H9 (cell line): ENCODE measurements around the gene PHLDA3. TPM values are rescaled to one million over a fixed set of nuclear protein-coding genes. Genes with fewer than 3 reads are reported as not detected.
A peak's percentile ranks its signal among the peaks of the same experiment; 100 is the strongest.

Source experiments
- DNase-seq: peaks from one replicate; pipeline ENCODE4 v3.0.0-alpha.2; 2017
- H2AFZ ChIP-seq: one replicate; pipeline ENCODE4 v1.6.1; 2013; ENCODE audit warnings: mild to moderate bottlenecking, low read length, control low read depth, moderate library complexity
- H2AK5ac ChIP-seq: 2 replicates; pipeline ENCODE4 v1.6.1; 2013; ENCODE audit warnings: low read length, control low read depth, mixed read lengths; ENCODE audit not compliant: insufficient read length
- H2BK120ac ChIP-seq: one replicate; pipeline ENCODE4 v1.6.1; 2013; ENCODE audit warnings: low read depth, mild to moderate bottlenecking, low read length, control low read depth, inconsistent platforms; ENCODE audit not compliant: poor library complexity, severe bottlenecking
- H2BK12ac ChIP-seq: 2 replicates; pipeline ENCODE4 v1.6.1; 2013; ENCODE audit warnings: low read length, control low read depth, mixed read lengths, low read depth; ENCODE audit not compliant: insufficient read length
- H2BK15ac ChIP-seq: 2 replicates; pipeline ENCODE4 v1.6.1; 2013; ENCODE audit warnings: low read depth, low read length, control low read depth
- H2BK20ac ChIP-seq: one replicate; pipeline ENCODE4 v1.6.1; 2013; ENCODE audit warnings: low read depth, mild to moderate bottlenecking, low read length, control low read depth, inconsistent platforms; ENCODE audit not compliant: poor library complexity, severe bottlenecking
- H2BK5ac ChIP-seq: 2 replicates; pipeline ENCODE4 v1.6.1; 2013; ENCODE audit warnings: low read length, control low read depth, mixed read lengths; ENCODE audit not compliant: insufficient read length
- H3K14ac ChIP-seq: 2 replicates; pipeline ENCODE4 v1.6.1; 2013; ENCODE audit warnings: low read length, control low read depth; ENCODE audit not compliant: insufficient read depth
- H3K18ac ChIP-seq: 2 replicates; pipeline ENCODE4 v1.6.1; 2013; ENCODE audit warnings: low read depth, mild to moderate bottlenecking, mixed read lengths, low read length, control low read depth; ENCODE audit not compliant: insufficient read length
- H3K23ac ChIP-seq: 2 replicates; pipeline ENCODE4 v1.6.1; 2013; ENCODE audit warnings: low read length, control low read depth, mixed read lengths, low read depth; ENCODE audit not compliant: insufficient read length
- H3K23me2 ChIP-seq: 2 replicates; pipeline ENCODE4 v1.6.1; 2013; ENCODE audit warnings: low read depth, mild to moderate bottlenecking, mixed read lengths, low read length, control low read depth; ENCODE audit not compliant: insufficient read length, poor library complexity, severe bottlenecking
- H3K27ac ChIP-seq: 2 replicates; pipeline ENCODE4 v1.5.1; 2013; ENCODE audit warnings: low read length, control low read depth, mixed read lengths, low read depth; ENCODE audit not compliant: insufficient read length
- H3K27me3 ChIP-seq: 2 replicates; pipeline ENCODE4 v1.6.1; 2013; ENCODE audit warnings: low read length, control low read depth, inconsistent platforms; ENCODE audit not compliant: insufficient read depth
- H3K4ac ChIP-seq: 2 replicates; pipeline ENCODE4 v1.6.1; 2013; ENCODE audit warnings: low read depth, mild to moderate bottlenecking, control low read depth, inconsistent platforms, low read length, moderate library complexity
- H3K4me1 ChIP-seq: 2 replicates; pipeline ENCODE4 v1.6.1; 2013; ENCODE audit warnings: low read length, control low read depth, inconsistent platforms; ENCODE audit not compliant: insufficient read depth
- H3K4me2 ChIP-seq: 2 replicates; pipeline ENCODE4 v1.6.1; 2013; ENCODE audit warnings: low read length, control low read depth, mixed read lengths; ENCODE audit not compliant: insufficient read length, insufficient read depth
- H3K56ac ChIP-seq: 2 replicates; pipeline ENCODE4 v1.6.1; 2013; ENCODE audit warnings: low read depth, mild to moderate bottlenecking, mixed read lengths, low read length, control low read depth; ENCODE audit not compliant: insufficient read length
- H3K79me1 ChIP-seq: 2 replicates; pipeline ENCODE4 v1.6.1; 2013; ENCODE audit warnings: low read depth, mild to moderate bottlenecking, moderate library complexity, low read length, control low read depth, inconsistent platforms; ENCODE audit not compliant: insufficient read depth, poor library complexity, severe bottlenecking
- H3K79me2 ChIP-seq: 2 replicates; pipeline ENCODE4 v1.6.1; 2013; ENCODE audit warnings: low read length, control low read depth, inconsistent platforms; ENCODE audit not compliant: insufficient read depth
- H3K9ac ChIP-seq: 2 replicates; pipeline ENCODE4 v1.6.1; 2013; ENCODE audit warnings: low read length, control low read depth, mixed read lengths; ENCODE audit not compliant: insufficient read length; ENCODE audit errors: extremely low read depth
- H3K9me3 ChIP-seq: one replicate; pipeline ENCODE4 v1.6.1; 2013; ENCODE audit warnings: low read depth, low read length, inconsistent platforms; ENCODE audit not compliant: control insufficient read depth
- H3T11ph ChIP-seq: one replicate; pipeline ENCODE4 v1.6.1; 2013; ENCODE audit warnings: mild to moderate bottlenecking, low read length, control low read depth, inconsistent platforms
- H4K20me1 ChIP-seq: one replicate; pipeline ENCODE4 v1.6.1; 2013; ENCODE audit not compliant: control insufficient read depth, insufficient read length, insufficient read depth
- H4K5ac ChIP-seq: 2 replicates; pipeline ENCODE4 v1.6.1; 2013; ENCODE audit warnings: low read depth, mild to moderate bottlenecking, mixed read lengths, low read length, control low read depth; ENCODE audit not compliant: insufficient read length
- H4K8ac ChIP-seq: replicated peaks from 2 replicates; pipeline ENCODE4 v1.6.1; 2013; ENCODE audit warnings: low read length, control low read depth, mixed read lengths, low read depth; ENCODE audit not compliant: insufficient read length
- H4K91ac ChIP-seq: 2 replicates; pipeline ENCODE4 v1.6.1; 2013; ENCODE audit warnings: low read depth, mild to moderate bottlenecking, moderate library complexity, mixed read lengths, low read length, control low read depth; ENCODE audit not compliant: insufficient read length
- H3K27ac Mint-ChIP-seq, 3 experiments: 2 replicates in 2 of 3; 3 replicates in 1 of 3; pipeline ENCODE4 v1.8.0; 2020 to 2021; ENCODE audit warnings: mixed read lengths in 3 of 3, mild to moderate bottlenecking in 1 of 3, moderate library complexity in 1 of 3
- H3K27me3 Mint-ChIP-seq: 2 replicates; pipeline ENCODE4 v1.8.0; 2021; ENCODE audit warnings: low read depth, mild to moderate bottlenecking, moderate library complexity, mixed read lengths
- H3K36me3 Mint-ChIP-seq, 3 experiments: 2 replicates in 2 of 3; 3 replicates in 1 of 3; pipeline ENCODE4 v1.8.0; 2020 to 2021; ENCODE audit warnings: low read depth in 3 of 3, mixed read lengths in 3 of 3; ENCODE audit not compliant: insufficient read depth in 1 of 3
- H3K4me1 Mint-ChIP-seq, 2 experiments: 2 replicates each; pipeline ENCODE4 v1.8.0; 2020; ENCODE audit warnings: mixed read lengths in 2 of 2
- H3K4me3 Mint-ChIP-seq, 2 experiments: 2 replicates in 1 of 2; 3 replicates in 1 of 2; pipeline ENCODE4 v1.8.0; 2020 to 2021; ENCODE audit warnings: mild to moderate bottlenecking in 2 of 2, mixed read lengths in 2 of 2, moderate library complexity in 1 of 2
- H3K9me3 Mint-ChIP-seq, 2 experiments: 2 replicates in 1 of 2; 3 replicates in 1 of 2; pipeline ENCODE4 v1.8.0; 2020; ENCODE audit warnings: mild to moderate bottlenecking in 2 of 2, mixed read lengths in 2 of 2, moderate library complexity in 1 of 2
- WGBS: extraction: QIAGEN DNeasy Blood & Tissue Kit; methylation state at CpG from one replicate; pipeline ENCODE4 v1.1.7; 2013; ENCODE audit warnings: missing lambda C conversion rate, low lambda C conversion rate, mixed read lengths; ENCODE audit not compliant: insufficient read length; ENCODE audit errors: extremely low coverage; 5-methylcytosine and 5-hydroxymethylcytosine counted together
- total RNA-seq: library from RNA; stranded (reverse); gene quantifications from 2 replicates; pipeline ENCODE4 v1.2.1, GENCODE V29; 2021
- TF ChIP-seq, protein P1 (sequence below): fragments of 200-600 bp; sonication (generic); conservative IDR thresholded peaks from 3 replicates; pipeline ENCODE4 v1.8.0; 2021; ENCODE audit warnings: antibody characterized with exemption, mild to moderate bottlenecking

The PHLDA3 gene
- total RNA-seq, 1 experiment from 2014 or later = 53.9 TPM

DNA sequence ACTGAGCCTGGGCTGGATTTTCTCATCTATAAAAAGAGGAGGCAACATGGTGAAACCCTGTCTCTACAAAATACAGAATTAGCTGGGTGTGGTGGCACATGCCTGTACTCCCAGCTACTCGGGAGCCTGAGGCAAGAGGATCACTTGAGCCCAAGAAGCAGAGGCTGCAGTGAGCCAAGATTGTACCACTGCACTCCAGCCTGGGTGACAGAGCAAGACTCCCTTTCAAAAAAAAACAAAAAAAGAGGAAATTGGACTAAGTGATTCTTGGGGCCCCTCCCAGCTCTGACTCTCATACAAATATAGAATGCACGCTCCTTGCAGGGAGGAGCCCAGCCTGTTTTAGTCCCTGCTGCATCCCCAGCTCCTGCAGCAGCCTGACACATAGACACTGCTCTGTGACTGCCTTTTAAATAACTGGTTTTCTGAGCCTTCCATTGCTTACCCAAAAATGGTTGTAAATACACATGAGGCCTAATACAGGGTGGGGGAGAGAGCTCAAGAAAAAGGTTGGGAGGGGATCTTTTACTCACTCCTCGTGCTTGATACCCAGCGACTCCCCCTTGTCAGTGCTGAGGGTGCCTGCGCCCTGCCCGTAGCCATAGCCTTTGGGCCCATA lies 20.8 kb upstream of the PHLDA3 start:
- H3T11ph ChIP-seq = no peak overlapping the region
- no peaks in the 10 kb centered on the region for H3K23me2 ChIP-seq
- no peaks in the 10 kb centered on the region for H3K9me3 ChIP-seq
- Mint-ChIP-seq H3K36me3 (peaks cover 0 to 4% (median 0%) of the 10 kb centered on the region in 3 experiments; a peak in 2 of 7 replicates), H3K4me3 (no peak overlapping the region), H3K27ac (peak overlapping the region in 1 of 3 experiments; percentile 66; a peak in 1 of 7 replicates), H3K4me1 (peaks cover 16 to 19% of the 10 kb centered on the region in 2 experiments), H3K9me3 (peaks cover 3 to 5% of the 10 kb centered on the region in 2 experiments; a peak in 3 of 5 replicates), H3K27me3 (no peaks in the 10 kb centered on the region; the same call in 1 of the 2 replicates)
- H4K91ac ChIP-seq = no peak overlapping the region
- no peak overlapping the region for H4K8ac ChIP-seq
- H3K4me1 ChIP-seq = no peaks in the 10 kb centered on the region
- no peaks in the 10 kb centered on the region for H4K20me1 ChIP-seq
- no peak overlapping the region for H3K27ac ChIP-seq
- H3K79me2 ChIP-seq = no peaks in the 10 kb centered on the region
- no peak overlapping the region for H3K14ac ChIP-seq
- no peak overlapping the region for H3K9ac ChIP-seq
- H4K5ac ChIP-seq = no peak overlapping the region
- no peak overlapping the region for H2BK12ac ChIP-seq
- H2BK120ac ChIP-seq = no peak overlapping the region
- no peak overlapping the region for H3K4ac ChIP-seq
- no CpG with 5 or more reads among the region's 6 CpGs for WGBS
- H3K56ac ChIP-seq = no peak overlapping the region
- H2BK15ac ChIP-seq = no peak overlapping the region
- TF ChIP-seq, protein P1, sequence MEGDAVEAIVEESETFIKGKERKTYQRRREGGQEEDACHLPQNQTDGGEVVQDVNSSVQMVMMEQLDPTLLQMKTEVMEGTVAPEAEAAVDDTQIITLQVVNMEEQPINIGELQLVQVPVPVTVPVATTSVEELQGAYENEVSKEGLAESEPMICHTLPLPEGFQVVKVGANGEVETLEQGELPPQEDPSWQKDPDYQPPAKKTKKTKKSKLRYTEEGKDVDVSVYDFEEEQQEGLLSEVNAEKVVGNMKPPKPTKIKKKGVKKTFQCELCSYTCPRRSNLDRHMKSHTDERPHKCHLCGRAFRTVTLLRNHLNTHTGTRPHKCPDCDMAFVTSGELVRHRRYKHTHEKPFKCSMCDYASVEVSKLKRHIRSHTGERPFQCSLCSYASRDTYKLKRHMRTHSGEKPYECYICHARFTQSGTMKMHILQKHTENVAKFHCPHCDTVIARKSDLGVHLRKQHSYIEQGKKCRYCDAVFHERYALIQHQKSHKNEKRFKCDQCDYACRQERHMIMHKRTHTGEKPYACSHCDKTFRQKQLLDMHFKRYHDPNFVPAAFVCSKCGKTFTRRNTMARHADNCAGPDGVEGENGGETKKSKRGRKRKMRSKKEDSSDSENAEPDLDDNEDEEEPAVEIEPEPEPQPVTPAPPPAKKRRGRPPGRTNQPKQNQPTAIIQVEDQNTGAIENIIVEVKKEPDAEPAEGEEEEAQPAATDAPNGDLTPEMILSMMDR = no peak
- H3K4me2 ChIP-seq = no peak overlapping the region
- no peak overlapping the region for H2BK20ac ChIP-seq
- no peak for DNase-seq
- no peaks in the 10 kb centered on the region for H3K27me3 ChIP-seq
- no peak overlapping the region for H3K18ac ChIP-seq
- no peak overlapping the region for H2AK5ac ChIP-seq
- H3K79me1 ChIP-seq = no peaks in the 10 kb centered on the region
- no peak overlapping the region for H3K23ac ChIP-seq
- H2BK5ac ChIP-seq = no peak overlapping the region
- no peak overlapping the region for H2AFZ ChIP-seq
